Activated gamma-delta T cell treated with anti-CD3 and anti-CD28 coated beads, Interleukin-2, amount 50 U/mL, for 16 hours (primary cell): ENCODE measurements around the gene PCGF3.
"Not testable (repeated sequence)": the region's sequence is repeated elsewhere in the genome, so short reads cannot be mapped to it uniquely, and the experiment has no call there.

ENCODE experiments used
- DNase-seq: peaks from one replicate; pipeline ENCODE4 v3.0.0-alpha.2; 2020; ENCODE audit warnings: low read depth

The PCGF3 gene

DNA sequence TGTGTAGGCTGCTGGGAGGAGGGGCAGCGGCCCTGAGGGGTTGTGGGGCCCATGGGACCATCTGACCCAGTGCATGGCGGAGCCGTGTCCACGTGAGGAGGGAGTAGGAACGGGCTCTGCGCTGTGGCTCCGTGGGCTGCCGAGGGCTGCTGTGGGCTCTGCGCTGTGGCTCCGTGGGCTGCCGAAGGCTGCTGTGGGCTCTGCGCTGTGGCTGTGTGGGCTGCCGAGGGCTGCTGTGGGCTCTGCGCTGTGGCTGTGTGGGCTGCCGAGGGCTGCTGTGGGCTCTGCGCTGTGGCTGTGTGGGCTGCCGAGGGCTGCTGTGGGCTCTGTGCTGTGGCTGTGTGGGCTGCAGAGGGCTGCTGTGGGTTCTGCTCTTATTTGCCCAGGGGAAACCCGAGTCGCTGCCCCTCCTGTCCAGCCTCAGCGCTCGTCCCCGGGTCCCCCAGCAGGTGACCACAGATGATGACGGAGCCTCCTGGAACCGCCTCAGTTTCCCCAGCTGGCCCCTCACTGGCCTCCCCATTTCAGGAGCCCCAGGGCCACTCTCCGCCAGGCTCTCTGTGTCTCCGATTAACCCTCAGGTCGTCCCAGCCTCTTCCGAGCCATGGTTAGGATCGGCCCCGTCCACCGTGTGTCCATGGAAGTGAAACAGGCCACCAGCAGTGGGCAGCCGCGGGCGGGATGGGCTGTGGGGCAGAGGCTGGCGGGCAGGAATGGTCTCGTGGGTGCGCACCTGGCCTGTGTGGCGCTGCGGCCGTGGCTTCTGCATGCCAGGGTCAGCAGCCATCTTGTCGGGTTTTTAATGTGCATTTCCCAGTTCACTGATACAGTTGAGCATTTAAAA lies 20.0 kb downstream of the PCGF3 start:
- DNase-seq = no peak

DNA sequence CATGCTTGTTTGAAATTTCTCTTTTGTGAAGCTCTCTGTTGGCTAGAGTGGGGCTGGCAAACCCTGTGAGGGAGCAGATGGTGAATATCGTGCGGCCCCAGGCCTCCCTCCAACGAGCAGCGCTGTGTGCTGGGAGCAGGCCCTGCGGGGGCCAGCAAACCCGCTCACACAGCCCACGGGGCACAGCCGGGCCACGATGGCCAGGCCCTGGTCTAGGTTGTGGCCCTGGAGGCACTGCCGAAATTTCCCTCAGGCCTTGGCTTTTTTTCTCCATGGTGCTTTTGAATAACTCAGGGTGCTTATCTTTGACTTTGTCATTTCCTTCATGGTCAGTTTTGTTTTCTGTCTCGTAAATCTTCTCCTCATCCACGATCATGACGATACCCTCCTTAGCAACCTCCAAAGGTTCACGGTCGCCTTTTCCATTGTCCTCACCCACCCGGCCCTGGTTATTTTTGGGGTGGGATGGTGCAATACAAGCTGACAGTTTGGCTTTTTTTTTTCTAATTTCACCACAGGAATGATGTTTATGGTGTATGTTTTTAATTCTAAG lies 20.7 kb downstream of the PCGF3 start:
- DNase-seq = no peak

- no peak for DNase-seq
Observed at GRCh38 chr4:726838-727237, 21.2 kb downstream of the PCGF3 start.

- no peak for DNase-seq
Observed at GRCh38 chr4:727576-727975, 21.9 kb downstream of the PCGF3 start.

GRCh38 chr4:729336-730315 lies 24.0 kb downstream of the PCGF3 start:
- no peak for DNase-seq

DNA sequence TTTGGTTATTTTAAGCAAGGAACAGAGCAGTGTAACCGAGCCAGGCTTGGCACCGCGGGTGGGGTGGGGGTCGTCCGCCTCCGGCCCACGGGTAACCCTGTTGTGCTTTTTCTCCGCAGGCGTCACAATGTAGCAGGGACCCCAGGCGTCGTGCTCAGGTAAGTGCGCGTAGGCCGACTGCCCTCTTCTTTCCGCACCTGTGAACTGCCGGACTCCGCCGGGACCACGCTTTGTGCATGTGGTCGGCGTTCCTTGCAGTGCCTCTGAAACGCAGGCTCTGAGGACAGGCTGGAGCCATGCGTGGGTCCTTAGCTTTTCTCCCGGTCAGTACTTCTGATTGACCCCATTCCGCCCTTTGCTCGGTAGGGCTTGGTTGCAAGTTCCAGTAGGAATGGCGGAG lies 24.9 kb downstream of the PCGF3 start:
- DNase-seq = no peak

DNA sequence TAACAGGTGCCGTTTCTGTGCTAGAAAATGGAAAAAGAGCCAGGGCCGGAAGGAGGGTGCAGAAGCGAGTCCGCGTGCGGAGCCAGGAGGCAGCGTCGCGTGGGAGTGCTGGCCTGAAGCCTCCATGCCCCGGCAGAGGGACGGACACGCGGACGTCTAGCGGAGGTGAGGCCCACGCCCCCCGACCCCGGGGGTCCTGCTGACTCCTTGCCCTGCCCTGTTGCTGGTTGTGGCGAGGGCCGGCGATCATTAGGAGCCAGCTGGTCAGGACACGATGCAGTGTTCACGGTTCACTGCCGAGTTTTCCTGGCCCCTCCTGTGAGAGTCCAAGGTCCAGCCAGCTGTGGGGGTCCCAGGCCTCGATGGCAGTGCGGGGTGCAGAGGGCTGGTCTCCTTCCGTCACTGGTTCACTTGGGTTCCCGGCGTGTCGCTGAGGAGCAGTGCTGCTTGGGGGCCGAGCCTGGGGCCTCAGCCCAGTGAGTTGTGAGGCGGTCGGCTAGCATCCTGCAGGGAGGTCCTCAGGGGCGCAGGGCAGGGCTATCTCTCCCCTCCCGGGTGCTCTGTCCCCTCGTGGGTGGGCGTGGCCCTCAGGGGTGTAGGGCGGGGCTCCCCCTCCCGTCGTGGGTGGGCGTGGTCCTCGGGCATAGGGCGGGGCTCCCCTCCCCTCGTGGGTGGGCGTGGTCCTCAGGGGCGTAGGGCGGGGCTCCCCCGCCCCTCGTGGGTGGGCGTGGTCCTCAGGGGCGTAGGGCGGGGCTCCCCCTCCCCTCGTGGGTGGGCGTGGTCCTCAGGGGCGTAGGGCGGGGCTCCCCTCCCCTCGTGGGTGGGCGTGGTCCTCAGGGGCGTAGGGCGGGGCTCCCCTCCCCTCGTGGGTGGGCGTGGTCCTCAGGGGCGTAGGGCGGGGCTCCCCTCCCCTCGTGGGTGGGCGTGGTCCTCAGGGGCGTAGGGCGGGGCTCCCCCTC lies 25.6 kb downstream of the PCGF3 start:
- DNase-seq = not testable (repeated sequence)

GRCh38 chr4:731954-732353 lies 26.3 kb downstream of the PCGF3 start:
- not testable (repeated sequence) for DNase-seq

DNA sequence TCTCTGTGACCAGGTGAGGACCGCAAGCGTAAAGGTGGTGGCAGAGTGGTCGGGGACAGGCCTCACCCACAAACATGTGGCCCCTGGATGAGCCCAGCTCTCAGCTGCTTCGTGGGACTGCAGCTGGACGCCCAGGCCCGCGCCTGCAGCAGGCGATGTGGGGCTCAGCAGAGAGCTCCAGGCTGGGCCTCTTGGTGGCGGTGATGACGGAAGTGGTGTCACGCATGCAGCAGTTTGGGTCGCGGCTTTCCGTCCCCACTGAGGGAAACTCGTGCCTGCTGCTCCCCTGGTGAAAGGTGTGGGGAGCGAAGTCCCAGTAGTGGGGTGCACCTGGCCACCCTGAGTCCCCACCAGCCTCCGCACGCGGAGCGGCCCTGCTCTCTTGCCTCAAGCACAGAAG lies 26.9 kb downstream of the PCGF3 start:
- DNase-seq = no peak

- DNase-seq = no peak
Observed at GRCh38 chr4:732911-733630, 27.4 kb downstream of the PCGF3 start.

- no peak for DNase-seq
Observed at GRCh38 chr4:733631-733980, 28.0 kb downstream of the PCGF3 start.

GRCh38 chr4:734075-734474 lies 28.4 kb downstream of the PCGF3 start:
- DNase-seq = no peak

GRCh38 chr4:734951-735350 lies 29.3 kb downstream of the PCGF3 start:
- no peak for DNase-seq

DNA sequence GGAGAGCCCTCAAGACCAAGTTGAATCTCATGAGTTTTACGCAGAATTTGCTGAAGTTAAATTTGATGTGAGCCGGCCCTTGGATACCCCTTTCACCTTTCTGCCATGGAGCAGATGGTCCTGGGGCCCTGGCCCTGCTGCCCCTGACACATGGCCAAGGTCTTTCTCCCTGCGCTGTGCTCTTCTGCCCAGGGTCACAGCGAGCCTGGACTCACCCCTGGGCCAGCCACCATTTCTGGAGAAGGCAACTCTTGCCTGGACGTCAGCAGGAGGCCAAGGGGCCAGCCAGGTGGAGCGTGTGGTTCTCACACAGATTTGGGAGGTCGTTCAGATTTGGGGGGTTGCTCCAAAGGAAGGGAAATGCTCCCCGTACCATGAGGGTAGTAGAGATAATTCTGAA lies 30.0 kb downstream of the PCGF3 start:
- no peak for DNase-seq

- DNase-seq = not testable (repeated sequence)
Observed at GRCh38 chr4:736561-736960, 30.9 kb downstream of the PCGF3 start.

- DNase-seq = no peak
Observed at GRCh38 chr4:738781-739280, 33.2 kb downstream of the PCGF3 start.

DNA sequence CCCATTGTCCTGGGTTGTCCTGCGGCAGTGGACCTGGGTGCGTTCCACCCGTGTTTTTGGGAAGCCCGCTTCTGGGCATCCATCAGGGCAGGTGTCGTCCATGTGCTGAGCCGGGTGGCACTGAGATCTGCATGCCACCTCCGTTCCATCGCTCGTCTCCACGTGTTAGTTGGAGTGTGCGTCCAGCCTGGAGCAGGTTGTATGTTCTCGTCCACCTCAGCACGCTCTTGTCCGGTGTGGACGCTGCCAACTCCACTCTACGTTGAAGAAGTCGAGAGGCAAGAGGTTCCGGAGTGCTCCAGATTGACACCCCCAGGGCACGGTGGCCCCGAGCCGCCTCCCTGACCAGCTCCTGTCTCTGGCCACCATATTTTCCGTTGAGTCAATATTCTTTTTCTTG lies 33.9 kb downstream of the PCGF3 start:
- no peak for DNase-seq

DNA sequence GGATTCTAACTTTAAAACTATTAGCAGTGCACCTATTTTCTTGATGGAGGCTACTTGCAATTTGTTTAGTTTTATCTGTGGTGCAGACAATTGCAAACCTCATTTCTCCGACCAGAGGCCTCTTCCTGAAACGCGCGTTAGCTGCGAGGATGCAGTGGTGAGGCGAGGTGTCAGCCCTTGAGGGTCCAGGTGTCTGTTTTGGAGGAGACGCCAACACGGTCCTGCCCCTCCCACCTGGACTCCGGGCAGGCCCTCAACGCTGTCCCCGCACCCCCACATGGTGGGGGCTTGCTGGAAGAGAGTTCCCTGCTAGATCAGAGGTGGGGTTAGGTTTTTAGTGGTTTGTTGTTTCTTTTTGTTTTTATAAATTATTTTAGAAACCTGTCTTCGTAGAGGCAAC lies 34.4 kb downstream of the PCGF3 start:
- no peak for DNase-seq

GRCh38 chr4:740656-741282 lies 35.1 kb downstream of the PCGF3 start:
- DNase-seq = no peak

DNA sequence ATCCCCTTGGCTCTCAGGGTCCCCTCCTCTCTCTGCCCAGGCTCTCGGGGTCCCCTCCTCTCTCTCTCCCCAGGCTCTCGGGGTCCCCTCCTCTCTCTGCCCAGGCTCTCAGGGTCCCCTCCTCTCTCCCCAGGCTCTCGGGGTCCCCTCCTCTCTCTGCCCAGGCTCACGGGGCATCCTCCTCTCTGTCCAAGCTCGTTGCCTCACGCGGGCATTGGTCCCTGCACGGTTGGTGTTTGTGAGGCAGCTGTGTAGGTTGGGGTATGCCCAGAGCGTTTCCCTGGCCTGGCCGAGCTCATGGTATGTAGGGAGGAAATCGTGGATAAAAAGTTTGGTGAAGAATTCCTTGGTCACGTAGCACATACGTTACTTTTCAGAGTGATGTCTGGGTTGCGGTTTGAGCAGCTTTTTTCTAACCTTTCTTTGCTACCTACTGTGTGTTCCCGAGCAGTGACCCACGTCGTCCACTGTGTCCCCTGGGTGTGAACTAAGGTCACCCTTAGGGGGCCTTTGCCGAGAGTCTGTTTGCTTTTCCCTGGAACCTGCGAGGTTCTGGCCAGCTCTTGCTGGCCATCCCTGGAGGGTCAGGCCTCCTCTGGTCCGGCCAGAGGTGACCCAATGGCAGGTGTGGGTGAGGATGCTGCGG lies 36.6 kb downstream of the PCGF3 start:
- DNase-seq = no peak
